Left ventricle myocardium superior (tissue), 1 donor: ENCODE measurements around the gene RASSF5. TPM values are rescaled to one million over a fixed set of nuclear protein-coding genes. Genes with fewer than 3 reads are reported as not detected.
"Not testable (repeated sequence)": the region's sequence is repeated elsewhere in the genome, so short reads cannot be mapped to it uniquely, and the experiment has no call there.

Experiments
- ATAC-seq: fragments of 200-7000 bp; cut with Tn5 transposase; one replicate; pipeline ENCODE4 v1.9.1; 2020; ENCODE audit warnings: mild to moderate bottlenecking, moderate library complexity
- DNase-seq: peaks from one replicate; pipeline ENCODE4 v3.0.0-alpha.2; 2020
- intact Hi-C: fragments of 100-400 bp; cut with micrococcal nuclease; formaldehyde crosslinking; loops from one replicate; pipeline ENCODE4 v1.11.0; 2022
- total RNA-seq: library from RNA; stranded (reverse); fragmentation: NEBNext Ultra II Directional; extraction: Animal tissue kit (Norgen Biotek cat#: 25700); gene quantifications from one replicate; pipeline ENCODE4 v1.2.1, GENCODE V29; 2021
- donor health status: DM: no; HTN: yes; CAD: no; lungs with severe emphysema.

RASSF5 gene
- total RNA-seq, 1 donor from 2014 or later = 4.2 TPM

GRCh38 chr1:206590025-206590758, 82.9 kb downstream of the RASSF5 start:
- DNase-seq (no peak), ATAC-seq (no peak)
- intact Hi-C loops = no loop called here

GRCh38 chr1:206591226-206591625, 83.9 kb downstream of the RASSF5 start:
- intact Hi-C loops = no loop called here
- DNase-seq (no peak), ATAC-seq (no peak)

GRCh38 chr1:206591696-206592095, 84.4 kb downstream of the RASSF5 start:
- ATAC-seq (no peak), DNase-seq (no peak)
- intact Hi-C loops = no loop called here

GRCh38 chr1:206593351-206593925, 86.1 kb downstream of the RASSF5 start:
- ATAC-seq = no peak
- DNase-seq = no peak
- intact Hi-C loops = no loop called here

- intact Hi-C loops = no loop called here
- ATAC-seq (no peak), DNase-seq (no peak)
Measured at GRCh38 chr1:206595581-206596318, 88.4 kb downstream of the RASSF5 start.

DNA sequence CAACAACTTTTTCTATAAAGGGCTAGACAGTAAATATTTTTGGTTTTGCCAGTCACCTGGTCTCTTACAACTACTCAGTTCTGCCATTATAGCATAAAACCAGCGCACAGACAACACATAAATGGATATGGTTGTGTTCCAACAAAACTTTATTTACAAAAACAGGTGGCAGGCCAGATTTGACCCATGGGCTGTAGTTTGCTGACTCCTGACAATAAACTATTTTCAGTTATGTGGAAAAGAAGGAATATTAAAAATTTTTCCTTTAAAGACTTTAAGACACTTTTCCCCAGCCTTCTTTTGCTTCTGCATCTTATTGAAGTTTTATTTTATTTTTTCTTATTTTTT, 89.0 kb downstream of the RASSF5 start:
- ATAC-seq (no peak), DNase-seq (no peak)
- intact Hi-C loops = no loop called here

GRCh38 chr1:206600527-206600926, 93.2 kb downstream of the RASSF5 start:
- no peak for ATAC-seq
- intact Hi-C loops = no loop called here
- DNase-seq = no peak

GRCh38 chr1:206604861-206605260, 97.5 kb downstream of the RASSF5 start:
- DNase-seq (no peak), ATAC-seq (no peak)
- intact Hi-C loops = no loop called here

DNA sequence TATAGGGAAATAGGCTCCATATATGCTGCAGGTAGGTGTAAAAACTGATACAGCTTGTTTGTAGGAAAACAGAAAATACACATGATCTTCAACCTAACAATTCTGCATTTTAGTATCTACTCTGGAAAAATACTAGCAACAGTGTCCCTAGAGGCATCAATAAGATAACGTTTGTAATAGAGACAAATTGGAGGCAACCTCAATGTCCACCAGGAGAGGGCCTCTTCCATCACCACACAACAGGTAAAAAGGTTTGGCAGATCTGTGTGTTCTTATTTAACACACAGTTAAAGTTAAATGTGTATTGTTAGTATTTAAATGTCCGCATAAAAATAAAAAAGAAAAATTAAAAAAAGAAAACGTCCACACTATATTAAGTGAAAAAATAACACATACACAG, 99.5 kb downstream of the RASSF5 start:
- intact Hi-C loops = no loop called here
- ATAC-seq (no peak), DNase-seq (no peak)

DNA sequence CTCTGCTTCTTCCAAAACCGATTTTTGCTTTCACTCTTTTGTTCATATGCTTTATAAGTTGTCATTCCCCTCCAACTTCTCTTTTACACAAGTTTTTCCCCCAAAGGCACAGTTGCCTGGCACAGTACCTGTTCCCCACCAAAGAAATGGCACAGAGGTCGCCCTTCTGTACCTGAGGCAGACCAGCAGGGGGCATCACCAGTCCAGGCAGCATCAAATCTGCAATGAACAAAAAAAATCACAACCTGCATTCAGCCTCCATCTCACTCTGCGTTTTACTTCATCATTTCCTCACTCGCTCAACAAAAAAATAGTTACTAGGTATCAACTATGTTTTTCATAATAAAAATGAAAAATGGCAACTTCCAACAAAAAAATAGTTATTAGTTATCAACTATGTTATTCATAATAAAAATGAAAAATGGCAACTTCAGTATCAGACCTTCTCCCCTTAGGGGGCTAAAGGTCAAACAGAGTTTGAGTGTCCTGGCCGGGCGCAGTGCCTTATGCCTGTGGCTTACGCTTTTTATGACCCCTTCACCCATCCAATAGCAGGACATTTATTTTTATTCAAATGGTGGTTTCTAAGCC, 100.9 kb downstream of the RASSF5 start:
- intact Hi-C loops = no loop called here
- ATAC-seq (no peak), DNase-seq (no peak)

- intact Hi-C loops = no loop called here
- ATAC-seq = no peak
- DNase-seq = no peak
Measured at GRCh38 chr1:206609229-206609991, 102.1 kb downstream of the RASSF5 start.

DNA sequence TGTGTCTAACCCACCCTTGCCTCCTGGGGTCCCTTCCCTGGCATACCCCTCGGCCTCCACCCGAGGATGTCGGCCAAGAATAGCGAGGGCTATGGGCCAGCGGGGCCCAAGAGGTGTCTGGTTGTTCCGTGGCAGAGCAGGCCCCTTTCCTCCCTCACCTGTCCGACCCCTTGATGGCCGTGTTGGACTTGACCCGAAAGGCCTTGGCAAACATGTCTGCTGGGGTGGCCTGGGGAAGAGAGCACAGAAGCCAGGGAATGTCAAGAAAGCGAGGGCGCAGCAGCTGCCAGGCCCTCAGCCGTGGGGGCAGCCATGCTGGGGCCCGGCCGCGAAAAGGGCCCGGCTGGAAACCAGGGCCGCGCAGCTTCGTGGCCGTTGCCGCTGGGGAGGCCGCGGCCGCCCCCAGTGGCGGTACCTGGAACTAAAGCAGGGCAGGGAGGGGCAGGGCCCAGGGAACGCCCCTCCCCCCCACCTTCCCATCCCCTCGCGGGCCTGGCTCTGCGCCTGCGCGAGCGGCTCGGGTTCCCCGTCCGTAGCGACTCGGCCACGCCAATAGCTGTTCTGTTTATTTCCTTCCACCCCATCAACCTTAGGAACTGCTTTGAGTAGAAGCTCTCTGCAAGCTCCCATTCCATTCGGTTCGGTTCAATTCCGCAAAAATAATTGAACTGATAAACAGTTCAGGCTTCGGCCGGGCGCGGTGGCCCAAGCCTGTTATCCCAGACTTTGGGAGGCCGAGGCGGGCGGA, 105.0 kb downstream of the RASSF5 start, which contains the start of gene EIF2D:
Gene EIF2D, minus strand, starts transcription at position 337 of the 748 bp plus-strand sequence. Its CDS starts 123 bp downstream, at position 214.
- intact Hi-C loops = no loop called here
- ATAC-seq (peak; percentile 99), DNase-seq (peak; percentile 97)

GRCh38 chr1:206626396-206626795, 119.1 kb downstream of the RASSF5 start:
- DNase-seq, intact Hi-C loops, ATAC-seq: not testable (repeated sequence)

DNA sequence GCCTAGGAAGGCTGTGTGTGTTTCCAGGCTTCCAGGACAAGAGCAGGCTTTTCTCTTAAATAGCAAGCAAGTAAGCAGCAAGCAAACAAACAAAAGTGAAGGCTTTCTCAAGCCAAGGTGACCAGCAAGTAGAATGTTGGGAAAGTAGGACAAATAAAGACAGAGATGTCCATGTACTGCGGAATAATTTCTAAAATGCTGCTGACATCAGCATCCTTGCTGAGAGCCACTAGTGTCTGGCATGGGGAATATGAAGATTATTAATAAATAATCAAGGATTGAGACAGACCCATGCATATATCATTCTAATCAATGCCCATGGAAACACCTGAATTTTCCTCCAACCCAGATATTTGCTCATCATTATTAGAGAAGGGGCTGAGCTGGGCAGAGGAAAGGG, 121.6 kb downstream of the RASSF5 start:
- intact Hi-C loops = no loop called here
- DNase-seq (no peak), ATAC-seq (no peak)

DNA sequence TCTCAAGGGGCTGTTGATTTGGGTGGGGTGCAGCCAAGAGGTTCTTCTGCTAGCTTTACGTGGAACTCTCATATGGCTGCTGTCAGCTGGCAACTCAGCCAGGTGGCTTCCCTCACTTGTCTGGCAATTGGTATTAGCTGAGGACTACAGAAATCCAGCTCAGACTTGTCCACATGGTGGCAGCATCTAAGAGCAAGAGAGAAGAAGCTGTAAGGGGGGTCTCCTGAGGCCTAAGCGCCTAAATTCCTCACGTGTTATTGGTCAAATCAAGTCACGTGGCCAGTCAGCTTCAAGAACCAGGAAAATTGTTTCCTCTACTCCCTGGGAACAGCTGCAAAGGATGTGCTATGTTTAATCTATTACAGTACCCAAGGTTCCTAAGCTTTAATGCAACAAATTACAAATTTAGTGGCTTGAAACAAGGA, 123.8 kb downstream of the RASSF5 start:
- DNase-seq = peak; percentile 53
- intact Hi-C loops = loop anchor here (5.0 kb wide), 1 partner anchor 281 kb away; no protein-coding TSS in a partner anchor
- ATAC-seq = peak; percentile 48

DNA sequence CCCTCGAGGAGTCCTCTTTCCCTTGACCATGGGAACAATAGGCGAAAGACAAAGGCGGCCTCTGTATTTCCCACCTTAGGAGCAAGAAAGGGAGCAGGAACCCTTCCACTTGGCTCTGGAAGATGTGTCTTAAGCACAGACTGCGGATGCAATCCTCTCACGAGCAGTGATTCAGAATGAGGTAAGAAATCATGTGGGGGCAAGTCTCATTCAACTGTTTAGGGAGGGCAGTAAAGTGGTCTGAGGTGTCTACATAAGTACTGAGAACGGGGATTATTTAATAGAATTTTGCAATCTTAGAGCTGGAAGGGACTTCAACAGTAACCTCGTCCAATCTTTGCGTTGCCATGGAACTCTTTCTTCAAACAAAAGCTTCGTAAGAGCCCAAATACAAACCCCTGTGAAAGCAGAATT, 126.4 kb downstream of the RASSF5 start:
- DNase-seq = no peak
- intact Hi-C loops = loop anchor here (5.0 kb wide), 1 partner anchor 279 kb away; no protein-coding TSS in a partner anchor
- ATAC-seq = no peak

DNA sequence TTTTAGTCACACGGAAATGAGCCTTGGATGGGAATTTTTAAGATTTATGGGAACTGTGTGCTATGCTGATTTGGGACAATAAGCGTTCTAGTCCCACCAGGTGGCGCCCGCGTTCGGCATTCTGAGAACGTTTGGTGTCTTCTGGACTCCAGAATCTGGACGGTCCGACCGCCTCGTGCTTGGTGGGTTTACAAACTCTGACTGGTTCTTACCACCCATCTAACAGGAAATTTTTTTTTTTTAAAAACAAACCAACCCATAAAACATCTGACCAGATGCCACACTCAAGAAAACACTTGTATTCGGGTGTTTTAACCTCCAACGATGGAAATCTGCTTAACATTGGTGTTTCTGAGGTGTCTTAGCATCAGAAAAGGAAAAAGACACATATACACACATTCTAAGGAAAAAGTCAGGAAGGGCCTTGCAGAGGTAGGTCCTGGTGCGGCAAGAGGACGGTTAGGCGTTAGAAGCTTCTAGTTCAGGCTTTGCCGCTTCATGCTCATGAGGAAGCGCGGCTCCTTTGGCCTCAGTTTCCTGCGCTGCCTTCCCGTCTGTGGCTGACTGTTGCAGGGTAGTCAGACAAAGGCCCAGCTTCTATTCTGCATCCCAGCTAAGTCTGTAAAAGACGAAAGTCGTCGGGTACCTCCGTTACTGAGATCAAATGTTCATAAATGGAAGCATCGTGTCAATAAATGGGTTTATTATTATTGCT, 127.2 kb downstream of the RASSF5 start:
- ATAC-seq = peak; percentile 72
- peak; percentile 97 for DNase-seq
- intact Hi-C loops = loop anchor here (5.0 kb wide), 1 partner anchor 278 kb away; no protein-coding TSS in a partner anchor
